HG02885 (cell line): ENCODE data around the gene MFRP.

Experiments
- ATAC-seq: cut with Tn5 transposase; IDR thresholded peaks from one replicate; pipeline ENCODE4 v1.9.1; 2021; ENCODE audit warnings: mild to moderate bottlenecking; ENCODE audit not compliant: unreplicated experiment, poor library complexity

Gene MFRP

DNA sequence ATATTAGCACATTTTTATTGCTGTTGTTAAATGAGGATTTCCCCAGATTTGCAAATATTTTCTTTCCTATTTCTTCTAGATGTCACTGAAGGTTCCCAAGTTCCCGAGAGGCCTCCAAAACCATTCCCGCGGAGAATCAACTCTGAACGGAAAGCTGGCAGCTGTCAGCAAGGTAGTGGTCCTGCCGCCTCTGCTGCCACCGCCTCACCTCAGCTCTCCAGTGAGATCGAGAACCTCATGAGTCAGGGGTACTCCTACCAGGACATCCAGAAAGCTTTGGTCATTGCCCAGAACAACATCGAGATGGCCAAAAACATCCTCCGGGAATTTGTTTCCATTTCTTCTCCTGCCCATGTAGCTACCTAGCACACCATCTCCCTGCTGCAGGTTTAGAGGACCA is 47.1 kb downstream of the MFRP start:
- ATAC-seq, result no peak

DNA sequence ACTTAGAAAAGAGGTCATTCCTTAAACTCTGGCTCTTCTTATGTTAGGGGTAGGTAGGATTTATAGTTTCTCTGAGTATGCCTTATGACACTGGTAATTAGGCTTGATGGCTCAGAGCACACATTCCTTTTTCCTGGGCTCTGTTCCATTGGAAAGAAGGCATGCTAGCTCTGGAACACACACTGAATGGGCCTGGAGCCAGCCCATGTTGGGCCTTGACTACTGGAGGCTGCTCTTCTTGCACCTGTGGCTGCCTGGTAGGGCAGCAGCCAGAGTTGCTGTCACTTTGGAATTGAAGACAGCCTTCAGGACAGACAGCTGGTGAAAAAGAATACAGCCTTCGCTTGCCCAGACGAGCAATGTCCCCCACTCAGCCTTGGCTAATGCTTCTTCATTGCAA is 47.8 kb downstream of the MFRP start:
- ATAC-seq, result no peak

DNA sequence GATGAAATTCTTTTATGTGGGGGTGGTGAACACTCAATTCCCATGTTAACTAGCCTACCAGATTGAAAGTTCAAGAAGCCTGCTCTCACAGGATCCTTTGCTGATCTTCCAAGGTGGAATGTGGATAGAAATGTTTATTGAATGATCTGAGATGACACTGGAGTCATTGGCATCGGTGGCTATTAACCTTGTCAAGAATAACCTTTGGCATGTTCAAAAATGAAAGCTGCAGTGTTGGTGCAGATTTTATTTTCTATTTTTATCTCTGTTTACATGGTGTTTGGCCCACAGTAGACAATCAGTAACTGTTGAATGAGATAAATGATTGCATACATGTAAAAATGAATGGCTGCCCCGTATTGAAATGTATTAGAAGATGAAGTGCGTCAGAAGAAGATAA is 48.6 kb downstream of the MFRP start:
- ATAC-seq, result no peak

DNA sequence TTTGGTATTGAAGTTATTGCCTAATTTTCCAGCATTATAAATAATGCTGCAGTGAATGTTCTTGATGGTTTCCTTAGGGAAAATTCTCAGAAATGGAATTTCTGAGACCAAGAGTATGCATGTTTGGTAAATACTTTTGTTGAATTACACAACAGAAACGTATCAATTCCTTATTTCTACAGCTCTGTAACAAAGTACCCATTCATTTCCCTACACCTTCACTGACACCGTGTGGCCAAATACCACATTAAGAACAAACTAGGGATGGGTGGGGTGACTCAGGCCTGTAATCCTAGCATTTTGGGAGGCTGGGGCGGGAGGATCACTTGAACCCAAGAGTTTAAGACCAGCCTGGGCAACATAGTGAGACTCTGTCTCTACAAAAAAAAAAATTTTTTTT is 51.3 kb downstream of the MFRP start:
- ATAC-seq, result no peak

- ATAC-seq, result no peak
Observed at GRCh38 chr11:119293461-119293860, 53.0 kb downstream of the MFRP start.

- no peak for ATAC-seq
Observed at GRCh38 chr11:119290894-119291497, 55.5 kb downstream of the MFRP start.
